Mucosa of descending colon (tissue), 3 donors: ENCODE data around the gene OVAAL. TPM values are rescaled to one million over a fixed set of nuclear protein-coding genes. Genes with fewer than 3 reads are reported as not detected.
"Not testable (repeated sequence)": the region's sequence is repeated elsewhere in the genome, so short reads cannot be mapped to it uniquely, and the experiment has no call there.

Source experiments
- ATAC-seq: fragments of 200-7000 bp; cut with Tn5 transposase; one replicate; pipeline ENCODE4 v1.9.1; 2020; ENCODE audit warnings: mild to moderate bottlenecking, moderate library complexity
- DNase-seq, 3 donors: peaks; one replicate each; pipeline ENCODE4 v3.0.0-alpha.2; 2020
- H3K36me3 ChIP-seq: fragments of 200-600 bp; one replicate; pipeline ENCODE4 v1.8.0; 2021; ENCODE audit warnings: low read depth, mild to moderate bottlenecking
- H3K4me1 ChIP-seq: fragments of 200-600 bp; one replicate; pipeline ENCODE4 v1.8.0; 2021; ENCODE audit warnings: low read depth, mild to moderate bottlenecking
- H3K4me3 ChIP-seq: fragments of 200-600 bp; one replicate; pipeline ENCODE4 v1.8.0; 2021; ENCODE audit warnings: mild to moderate bottlenecking
- H3K9me3 ChIP-seq: fragments of 200-600 bp; one replicate; pipeline ENCODE4 v1.8.0; 2021; ENCODE audit warnings: mild to moderate bottlenecking
- CTCF ChIP-seq: fragments of 200-600 bp; IDR thresholded peaks from one replicate; pipeline ENCODE4 v1.8.0; 2022; ENCODE audit warnings: antibody characterized with exemption, mild to moderate bottlenecking
- intact Hi-C, 2 donors: fragments of 100-400 bp; cut with DNase I in 1 of 2; cut with micrococcal nuclease in 1 of 2; formaldehyde crosslinking; loops; one replicate each; pipeline versions ENCODE4 v1.11.0 to v1.11.1; 2022; cut with DNase I, micrococcal nuclease
- total RNA-seq, 3 donors: library from RNA; stranded (reverse); fragmentation: NEBNext Ultra II Directional in 2 of 3; extraction: Animal tissue kit (Norgen Biotek cat#: 25700) in 2 of 3; gene quantifications; one replicate each; pipeline versions ENCODE4 v1.2.1 to v1.2.4, GENCODE V29; 2021 to 2023
- donor health status: DM: no; HTN: no; CAD: no; lungs with moderate emphysema.
- donor health status: DM: no; HTN: no; CAD: no.
- donor health status: DM: no; HTN: yes; CAD: no.

Gene OVAAL
- total RNA-seq, 3 donors from 2014 or later: not detected

GRCh38 chr1:180550241-180550640, 8.5 kb upstream of the OVAAL start:
- intact Hi-C loops: no loop called here
- ATAC-seq (no peak), DNase-seq (no peak)
- no peak overlapping the region for H3K4me3 ChIP-seq
- no peaks in the 10 kb centered on the region for H3K4me1 ChIP-seq
- H3K9me3 ChIP-seq: no peaks in the 10 kb centered on the region
- TF ChIP-seq CTCF: no peak
- no peaks in the 10 kb centered on the region for H3K36me3 ChIP-seq

GRCh38 chr1:180551997-180552396, 6.8 kb upstream of the OVAAL start:
- Histone ChIP-seq H3K4me3 (no peak overlapping the region), H3K4me1 (no peaks in the 10 kb centered on the region), H3K36me3 (no peaks in the 10 kb centered on the region), H3K9me3 (no peaks in the 10 kb centered on the region)
- intact Hi-C loops: no loop called here
- no peak for TF ChIP-seq CTCF
- ATAC-seq (no peak), DNase-seq (no peak)

GRCh38 chr1:180553046-180553445, 5.7 kb upstream of the OVAAL start:
- H3K4me1 ChIP-seq, intact Hi-C loops, H3K9me3 ChIP-seq, H3K36me3 ChIP-seq, DNase-seq, ATAC-seq, H3K4me3 ChIP-seq: not testable (repeated sequence)

- Histone ChIP-seq H3K4me1 (no peaks in the 10 kb centered on the region), H3K36me3 (no peaks in the 10 kb centered on the region), H3K4me3 (no peak overlapping the region), H3K9me3 (no peaks in the 10 kb centered on the region)
- intact Hi-C loops: no loop called here
- no peak for ATAC-seq
- DNase-seq: no peak
- no peak for TF ChIP-seq CTCF
Measured at GRCh38 chr1:180555411-180555810, 3.4 kb upstream of the OVAAL start.

- peaks cover 6% of the 10 kb centered on the region for H3K4me1 ChIP-seq
- no peak for TF ChIP-seq CTCF
- H3K36me3 ChIP-seq: no peaks in the 10 kb centered on the region
- ATAC-seq (peak; percentile 92), DNase-seq (peak; percentile 71 to 85 (median 79))
- no peaks in the 10 kb centered on the region for H3K9me3 ChIP-seq
- no peak overlapping the region for H3K4me3 ChIP-seq
- intact Hi-C loops: no loop called here
Measured at GRCh38 chr1:180560200-180560867, 1.6 kb downstream of the OVAAL start.

- DNase-seq (no peak), ATAC-seq (peak; percentile 7)
- intact Hi-C loops: no loop called here
- no peak overlapping the region for H3K4me3 ChIP-seq
- no peak for TF ChIP-seq CTCF
- no peaks in the 10 kb centered on the region for H3K9me3 ChIP-seq
- peaks cover 6% of the 10 kb centered on the region for H3K4me1 ChIP-seq
- no peaks in the 10 kb centered on the region for H3K36me3 ChIP-seq
Measured at GRCh38 chr1:180560868-180561600, 2.3 kb downstream of the OVAAL start.
